HL-60/S4 treated with retinoic acid at 250 ng/mL for 4 days and 3 days (cell line): ENCODE results near the gene ATG5.
"Not testable (repeated sequence)": the region's sequence is repeated elsewhere in the genome, so short reads cannot be mapped to it uniquely, and the experiment has no call there.

Experiments used
- in situ Hi-C: fragments of 300-500 bp; cut with MboI; formaldehyde crosslinking; loops from 2 replicates; pipeline ENCODE4 v1.7.0; 2022; ENCODE audit warnings: low sequenced_read_pairs

Gene ATG5

GRCh38 chr6:106160189-106160588 is 165.4 kb downstream of the ATG5 start:
- in situ Hi-C loops = no loop called here

GRCh38 chr6:106159531-106159940 is 166.0 kb downstream of the ATG5 start:
- in situ Hi-C loops = no loop called here

- in situ Hi-C loops = no loop called here
Measured at GRCh38 chr6:106158816-106159215, 166.7 kb downstream of the ATG5 start.

- in situ Hi-C loops = no loop called here
Measured at GRCh38 chr6:106156863-106157262, 168.7 kb downstream of the ATG5 start.

- in situ Hi-C loops = no loop called here
Measured at GRCh38 chr6:106156413-106156812, 169.1 kb downstream of the ATG5 start.

- in situ Hi-C loops = no loop called here
Measured at GRCh38 chr6:106155219-106155830, 170.2 kb downstream of the ATG5 start.

- in situ Hi-C loops = no loop called here
Measured at GRCh38 chr6:106154326-106154725, 171.2 kb downstream of the ATG5 start.

- in situ Hi-C loops = no loop called here
Measured at GRCh38 chr6:106152952-106153351, 172.6 kb downstream of the ATG5 start.

- in situ Hi-C loops = not testable (repeated sequence)
Measured at GRCh38 chr6:106152476-106152875, 173.1 kb downstream of the ATG5 start.

GRCh38 chr6:106149472-106150069 is 176.0 kb downstream of the ATG5 start:
- in situ Hi-C loops = no loop called here

GRCh38 chr6:106147476-106147875 is 178.1 kb downstream of the ATG5 start:
- in situ Hi-C loops = no loop called here

- in situ Hi-C loops = no loop called here
Measured at GRCh38 chr6:106146852-106147351, 178.7 kb downstream of the ATG5 start.

- in situ Hi-C loops = no loop called here
Measured at GRCh38 chr6:106145741-106146227, 179.8 kb downstream of the ATG5 start.

- in situ Hi-C loops = no loop called here
Measured at GRCh38 chr6:106145144-106145543, 180.4 kb downstream of the ATG5 start.

- in situ Hi-C loops = no loop called here
Measured at GRCh38 chr6:106143665-106144064, 181.9 kb downstream of the ATG5 start.

- in situ Hi-C loops = no loop called here
Measured at GRCh38 chr6:106142876-106143431, 182.6 kb downstream of the ATG5 start.

- in situ Hi-C loops = no loop called here
Measured at GRCh38 chr6:106141441-106142237, 183.9 kb downstream of the ATG5 start.

GRCh38 chr6:106138151-106138550 is 187.4 kb downstream of the ATG5 start:
- in situ Hi-C loops = no loop called here

GRCh38 chr6:106136845-106137244 is 188.7 kb downstream of the ATG5 start:
- in situ Hi-C loops = no loop called here

- in situ Hi-C loops = no loop called here
Measured at GRCh38 chr6:106135911-106136571, 189.5 kb downstream of the ATG5 start.
